Measurements from ENCODE around the gene GFAP.

GRCh38 chr17:44960691-44961090 is 45.4 kb upstream of the GFAP start:
- no peak for TF ChIP-seq CTCF (IDR thresholded peaks at IDR 0.05; ENCODE audit: low read length)
- no peak for TF ChIP-seq EZH2 (IDR thresholded peaks at IDR 0.05; ENCODE audit: borderline replicate concordance, low read length)
